HepG2 (cell line): ENCODE data around the gene PPP2R5D. TPM values are rescaled to one million over a fixed set of nuclear protein-coding genes. Genes with fewer than 3 reads are reported as not detected.

Source experiments
- CAMTA2 ChIP-seq: sonication (generic); formaldehyde crosslinking; IDR thresholded peaks from 2 replicates; pipeline ENCODE4 v1.4.0; 2020; ENCODE audit warnings: mild to moderate bottlenecking, missing genetic modification reagents, borderline replicate concordance
- CC2D1A ChIP-seq: sonication (generic); formaldehyde crosslinking; IDR thresholded peaks from 2 replicates; pipeline ENCODE4 v1.8.1; 2023; ENCODE audit warnings: mild to moderate bottlenecking, missing genetic modification reagents
- HMG20A ChIP-seq: IDR thresholded peaks from 2 replicates; pipeline ENCODE4 v1.6.1; 2016; ENCODE audit warnings: borderline replicate concordance
- KDM5B ChIP-seq: sonication (generic); formaldehyde crosslinking; IDR thresholded peaks from 2 replicates; pipeline ENCODE4 v1.4.0; 2020; ENCODE audit warnings: missing genetic modification reagents, mild to moderate bottlenecking, borderline replicate concordance
- MATR3 ChIP-seq: sonication (generic); formaldehyde crosslinking; IDR thresholded peaks from 2 replicates; pipeline ENCODE4 v1.4.0; 2020; ENCODE audit warnings: missing genetic modification reagents
- POLR2AphosphoS5 ChIP-seq: IDR thresholded peaks from 2 replicates; pipeline ENCODE4 v1.6.1; 2012; ENCODE audit warnings: low read depth, low read length
- STAG1 ChIP-seq: sonication (generic); formaldehyde crosslinking; IDR thresholded peaks from 2 replicates; pipeline ENCODE4 v1.4.0; 2020; ENCODE audit warnings: missing genetic modification reagents
- ZNF331 ChIP-seq: sonication (generic); formaldehyde crosslinking; IDR thresholded peaks from 2 replicates; pipeline ENCODE4 v1.4.0; 2020; ENCODE audit warnings: missing genetic modification reagents
- ZNF407 ChIP-seq: sonication (generic); formaldehyde crosslinking; IDR thresholded peaks from one replicate; pipeline ENCODE4 v1.5.1; 2020; ENCODE audit warnings: mild to moderate bottlenecking, missing genetic modification reagents; ENCODE audit errors: not compliant biosample characterization
- ZNF564 ChIP-seq: sonication (generic); formaldehyde crosslinking; IDR thresholded peaks from 2 replicates; pipeline ENCODE4 v1.8.1; 2023; ENCODE audit warnings: mild to moderate bottlenecking, missing genetic modification reagents
- ZNF644 ChIP-seq: IDR thresholded peaks from 2 replicates; pipeline ENCODE4 v1.6.1; 2016; ENCODE audit warnings: low read depth
- ZSCAN22 ChIP-seq: sonication (generic); formaldehyde crosslinking; IDR thresholded peaks from 2 replicates; pipeline ENCODE4 v1.4.0; 2020; ENCODE audit warnings: mild to moderate bottlenecking, missing genetic modification reagents
- polyA plus RNA-seq, 8 experiments: library from polyadenylated mRNA; depleted of rRNA in 3 of 8; stranded (reverse) in 7 of 8; unstranded in 1 of 8; fragments of >200 nt; fragmentation: Illumina TruSeq in 4 of 8; extraction: Trizol in 4 of 8; gene quantifications; 2 replicates each; pipeline versions ENCODE4 v1.2.1 to v1.2.3, GENCODE V29; 2011 to 2016; ENCODE audit warnings: low read depth in 4 of 8, missing spikeins in 1 of 8, mixed read lengths in 1 of 8; ENCODE audit not compliant: insufficient read depth in 1 of 8
- total RNA-seq, 5 experiments: library from RNA; depleted of rRNA; stranded (reverse); fragments of >200 nt; fragmentation: Illumina TruSeq; extraction: Trizol; gene quantifications; 2 replicates each; pipeline ENCODE4 v1.2.3, GENCODE V29; 2016; ENCODE audit warnings: low read depth in 1 of 5
- TF ChIP-seq, protein P1 (sequence below): conservative IDR thresholded peaks from 2 replicates; pipeline ENCODE4 v1.6.1; 2018; ENCODE audit warnings: missing genetic modification reagents
- TF ChIP-seq, protein P2 (sequence below): sonication (generic); formaldehyde crosslinking; IDR thresholded peaks from 2 replicates; pipeline ENCODE4 v1.5.1; 2020; ENCODE audit warnings: missing genetic modification reagents, mild to moderate bottlenecking, borderline replicate concordance
- TF ChIP-seq, protein P3 (sequence below): sonication (generic); formaldehyde crosslinking; IDR thresholded peaks from 2 replicates; pipeline ENCODE4 v1.9.0; 2021; ENCODE audit warnings: missing genetic modification reagents, borderline replicate concordance

The PPP2R5D gene
- total and polyA plus RNA-seq, 2 of the 13 experiments (the other 11 are each of a cell fraction or from before 2014, with no cell fraction given), result 53.7 to 60.4 TPM

DNA sequence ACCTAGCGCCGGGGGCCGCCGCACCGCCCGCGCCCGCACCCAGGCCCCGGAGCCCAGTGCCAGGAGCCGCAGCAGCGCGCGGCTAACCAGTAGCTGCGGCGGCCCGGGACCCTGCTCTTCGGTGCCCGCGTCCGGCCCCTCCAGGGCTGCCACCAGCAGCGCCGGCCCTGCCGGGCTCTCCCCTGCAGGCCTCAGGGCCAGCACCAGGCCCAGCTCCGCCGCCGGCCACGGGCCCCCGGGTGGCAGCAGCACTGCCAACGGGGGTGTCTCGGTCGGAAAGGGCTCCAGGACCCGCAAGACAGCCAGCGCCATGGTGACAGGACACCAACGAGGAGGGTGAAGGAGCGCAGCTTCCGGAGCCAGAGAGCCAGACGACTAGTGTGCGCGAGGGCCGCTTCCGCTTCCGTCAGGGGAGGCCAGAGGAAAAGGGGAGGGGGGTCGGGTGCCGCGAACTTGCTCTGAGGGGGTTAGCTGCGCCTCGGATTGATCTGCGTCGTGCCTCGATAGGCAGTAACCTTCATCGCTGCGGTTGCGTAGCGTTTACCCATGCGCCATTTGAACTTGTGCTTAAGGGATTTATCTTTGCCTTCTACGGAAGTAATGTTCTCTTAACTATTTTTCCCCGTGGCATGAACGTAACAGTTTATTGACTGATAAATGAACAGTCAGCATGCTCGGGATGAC, 5.4 kb upstream of the PPP2R5D start, which contains the start of gene PEX6 (continued):
- TF ChIP-seq CAMTA2 (CRISPR knock-in tag) (peak; percentile 77; the same call in 1 of the 2 replicates), ZNF564 (CRISPR knock-in tag) (no peak), KDM5B (CRISPR knock-in tag) (peak; percentile 36; the same call in 1 of the 2 replicates), POLR2AphosphoS5 (peak; percentile 96), ZNF644 (CRISPR knock-in tag) (no peak; the same call in 1 of the 2 replicates), STAG1 (CRISPR knock-in tag) (peak; percentile 10; the same call in 1 of the 2 replicates), ZNF331 (CRISPR knock-in tag) (peak; percentile 75; the same call in 1 of the 2 replicates), ZNF407 (CRISPR knock-in tag) (peak; percentile 26), CC2D1A (no peak), MATR3 (no peak), ZSCAN22 (no peak), HMG20A (CRISPR knock-in tag) (no peak; the same call in 1 of the 2 replicates)
- TF ChIP-seq, protein P1, sequence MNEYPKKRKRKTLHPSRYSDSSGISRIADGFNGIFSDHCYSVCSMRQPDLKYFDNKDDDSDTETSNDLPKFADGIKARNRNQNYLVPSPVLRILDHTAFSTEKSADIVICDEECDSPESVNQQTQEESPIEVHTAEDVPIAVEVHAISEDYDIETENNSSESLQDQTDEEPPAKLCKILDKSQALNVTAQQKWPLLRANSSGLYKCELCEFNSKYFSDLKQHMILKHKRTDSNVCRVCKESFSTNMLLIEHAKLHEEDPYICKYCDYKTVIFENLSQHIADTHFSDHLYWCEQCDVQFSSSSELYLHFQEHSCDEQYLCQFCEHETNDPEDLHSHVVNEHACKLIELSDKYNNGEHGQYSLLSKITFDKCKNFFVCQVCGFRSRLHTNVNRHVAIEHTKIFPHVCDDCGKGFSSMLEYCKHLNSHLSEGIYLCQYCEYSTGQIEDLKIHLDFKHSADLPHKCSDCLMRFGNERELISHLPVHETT (CRISPR knock-in tag), result no peak; the same call in 1 of the 2 replicates
- TF ChIP-seq, protein P2, sequence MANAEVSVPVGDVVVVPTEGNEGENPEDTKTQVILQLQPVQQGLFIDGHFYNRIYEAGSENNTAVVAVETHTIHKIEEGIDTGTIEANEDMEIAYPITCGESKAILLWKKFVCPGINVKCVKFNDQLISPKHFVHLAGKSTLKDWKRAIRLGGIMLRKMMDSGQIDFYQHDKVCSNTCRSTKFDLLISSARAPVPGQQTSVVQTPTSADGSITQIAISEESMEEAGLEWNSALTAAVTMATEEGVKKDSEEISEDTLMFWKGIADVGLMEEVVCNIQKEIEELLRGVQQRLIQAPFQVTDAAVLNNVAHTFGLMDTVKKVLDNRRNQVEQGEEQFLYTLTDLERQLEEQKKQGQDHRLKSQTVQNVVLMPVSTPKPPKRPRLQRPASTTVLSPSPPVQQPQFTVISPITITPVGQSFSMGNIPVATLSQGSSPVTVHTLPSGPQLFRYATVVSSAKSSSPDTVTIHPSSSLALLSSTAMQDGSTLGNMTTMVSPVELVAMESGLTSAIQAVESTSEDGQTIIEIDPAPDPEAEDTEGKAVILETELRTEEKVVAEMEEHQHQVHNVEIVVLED, result peak; percentile 81
- TF ChIP-seq, protein P3, sequence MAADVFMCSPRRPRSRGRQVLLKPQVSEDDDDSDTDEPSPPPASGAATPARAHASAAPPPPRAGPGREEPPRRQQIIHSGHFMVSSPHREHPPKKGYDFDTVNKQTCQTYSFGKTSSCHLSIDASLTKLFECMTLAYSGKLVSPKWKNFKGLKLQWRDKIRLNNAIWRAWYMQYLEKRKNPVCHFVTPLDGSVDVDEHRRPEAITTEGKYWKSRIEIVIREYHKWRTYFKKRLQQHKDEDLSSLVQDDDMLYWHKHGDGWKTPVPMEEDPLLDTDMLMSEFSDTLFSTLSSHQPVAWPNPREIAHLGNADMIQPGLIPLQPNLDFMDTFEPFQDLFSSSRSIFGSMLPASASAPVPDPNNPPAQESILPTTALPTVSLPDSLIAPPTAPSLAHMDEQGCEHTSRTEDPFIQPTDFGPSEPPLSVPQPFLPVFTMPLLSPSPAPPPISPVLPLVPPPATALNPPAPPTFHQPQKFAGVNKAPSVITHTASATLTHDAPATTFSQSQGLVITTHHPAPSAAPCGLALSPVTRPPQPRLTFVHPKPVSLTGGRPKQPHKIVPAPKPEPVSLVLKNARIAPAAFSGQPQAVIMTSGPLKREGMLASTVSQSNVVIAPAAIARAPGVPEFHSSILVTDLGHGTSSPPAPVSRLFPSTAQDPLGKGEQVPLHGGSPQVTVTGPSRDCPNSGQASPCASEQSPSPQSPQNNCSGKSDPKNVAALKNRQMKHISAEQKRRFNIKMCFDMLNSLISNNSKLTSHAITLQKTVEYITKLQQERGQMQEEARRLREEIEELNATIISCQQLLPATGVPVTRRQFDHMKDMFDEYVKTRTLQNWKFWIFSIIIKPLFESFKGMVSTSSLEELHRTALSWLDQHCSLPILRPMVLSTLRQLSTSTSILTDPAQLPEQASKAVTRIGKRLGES (CRISPR knock-in tag), result no peak
